ENCODE data around the gene WIF1. TPM values are rescaled to one million over a fixed set of nuclear protein-coding genes. Genes with fewer than 3 reads are reported as not detected.

WIF1 gene
- total and polyA plus RNA-seq, 2 of the 4 experiments (the other 2 are of a cell fraction) = not detected

DNA sequence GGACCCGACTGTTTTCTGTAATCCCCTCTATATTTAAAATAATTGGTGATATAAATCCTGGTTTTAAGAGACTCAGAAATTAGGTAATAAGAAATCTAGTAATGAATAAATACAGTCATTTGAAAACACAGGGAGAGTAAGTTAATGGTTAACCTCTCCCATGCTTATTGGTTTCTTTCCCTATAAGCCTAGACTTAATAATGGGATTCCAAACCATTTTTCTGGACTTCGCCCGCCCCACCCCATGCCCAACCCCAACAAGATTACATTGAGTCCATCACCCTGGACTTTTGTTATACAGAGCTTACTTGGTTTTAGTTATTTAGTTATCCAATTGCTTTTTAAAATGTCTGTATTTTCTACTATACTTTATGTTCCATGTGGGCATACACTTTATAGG, 98.7 kb downstream of the WIF1 start:
- Histone ChIP-seq H4K5ac (ENCODE audit: low read depth, low read length) (no peak overlapping the region), H3K18ac (ENCODE audit: low read depth, low read length) (no peak overlapping the region), H4K8ac (ENCODE audit: low read depth in 2 of 2, low read length in 2 of 2) (no peak overlapping the region), H3K79me1 (ENCODE audit: low read depth in 1 of 2, low read length in 2 of 2) (no peaks in the 10 kb centered on the region), H2AK5ac (ENCODE audit: low read depth, low read length) (no peak overlapping the region), H3K56ac (ENCODE audit: extremely low read depth, insufficient read depth, low read length) (no peak overlapping the region), H3K4me2 (ENCODE audit: low read depth, low read length) (no peak overlapping the region), H2BK20ac (ENCODE audit: low read depth, low read length) (no peak overlapping the region), H3K9me3 (ENCODE audit: control insufficient read depth, insufficient read depth, low read length) (no peaks in the 10 kb centered on the region), H3K4me3 (ENCODE audit: insufficient read depth, low read depth, low read length) (no peak overlapping the region), H3K36me3 (ENCODE audit: control insufficient read depth, insufficient read depth, low read length) (no peaks in the 10 kb centered on the region), H3K27ac (ENCODE audit: insufficient read depth, low read length) (no peak overlapping the region), H2AFZ (replicated peaks; ENCODE audit: low read length, poor library complexity) (no peak overlapping the region), H3K4ac (ENCODE audit: low read depth, low read length) (no peak overlapping the region), H2BK5ac (ENCODE audit: low read depth, low read length, poor library complexity, severe bottlenecking) (no peak overlapping the region), H4K91ac (ENCODE audit: insufficient read depth, low read depth, low read length) (no peak overlapping the region), H3K9ac (ENCODE audit: low read depth, low read length) (no peak overlapping the region), H2AK9ac (replicated peaks; ENCODE audit: low read depth, low read length, poor library complexity) (no peak overlapping the region), H4K20me1 (ENCODE audit: insufficient read depth, low read length) (no peaks in the 10 kb centered on the region), H3K23ac (ENCODE audit: low read depth, low read length) (no peak overlapping the region), H2BK120ac (ENCODE audit: low read depth, low read length) (no peak overlapping the region), H3K4me1 (ENCODE audit: control insufficient read depth, insufficient read depth, low read length) (no peaks in the 10 kb centered on the region), H2BK15ac (ENCODE audit: low read depth, low read length) (no peak overlapping the region), H3K9me1 (ENCODE audit: insufficient read depth, low read length) (no peaks in the 10 kb centered on the region), H3K27me3 (ENCODE audit: control insufficient read depth, insufficient read depth, low read length) (peaks cover 3% of the 10 kb centered on the region), H3K14ac (replicated peaks; ENCODE audit: low read depth, low read length) (no peak overlapping the region)
- in situ Hi-C loops (cut with MboI; ENCODE audit: low sequenced_read_pairs) (no loop called here), intact Hi-C loops (cut with micrococcal nuclease) (no loop called here), dilution Hi-C loops (cut with HindIII; ENCODE audit: low sequenced_read_pairs, unreplicated experiment) (no loop called here)
- ChIA-PET POLR2A (ENCODE audit: unreplicated experiment) (no interaction called here), CTCF (no interaction called here)
- no CpG with 5 or more reads among the region's 3 CpGs for WGBS, 2 experiments (ENCODE audit: extremely low coverage in 2 of 2, insufficient read length in 1 of 2)
- BruUV-seq (replicated peaks) = no TSS peak
- TF ChIP-seq FOS (IDR thresholded peaks at IDR 0.05; ENCODE audit: low read depth, low read length) = no peak
- no peak for TF ChIP-seq POLR2A (IDR thresholded peaks at IDR 0.05; ENCODE audit: low read depth, low read length)
- TF ChIP-seq, protein P1, sequence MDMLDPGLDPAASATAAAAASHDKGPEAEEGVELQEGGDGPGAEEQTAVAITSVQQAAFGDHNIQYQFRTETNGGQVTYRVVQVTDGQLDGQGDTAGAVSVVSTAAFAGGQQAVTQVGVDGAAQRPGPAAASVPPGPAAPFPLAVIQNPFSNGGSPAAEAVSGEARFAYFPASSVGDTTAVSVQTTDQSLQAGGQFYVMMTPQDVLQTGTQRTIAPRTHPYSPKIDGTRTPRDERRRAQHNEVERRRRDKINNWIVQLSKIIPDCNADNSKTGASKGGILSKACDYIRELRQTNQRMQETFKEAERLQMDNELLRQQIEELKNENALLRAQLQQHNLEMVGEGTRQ (IDR thresholded peaks at IDR 0.05; ENCODE audit: low read depth, low read length) = no peak
- TF ChIP-seq RCOR1 (IDR thresholded peaks at IDR 0.05; ENCODE audit: insufficient replicate concordance, low read length) = no peak
- TF ChIP-seq RAD21 (IDR thresholded peaks at IDR 0.05; ENCODE audit: low read length) = no peak
- no peak for TF ChIP-seq SMC3 (IDR thresholded peaks at IDR 0.05; ENCODE audit: low read depth, low read length)
- no peak for TF ChIP-seq RFX5 (IDR thresholded peaks at IDR 0.05; ENCODE audit: low read depth, low read length)
- TF ChIP-seq, protein P2, sequence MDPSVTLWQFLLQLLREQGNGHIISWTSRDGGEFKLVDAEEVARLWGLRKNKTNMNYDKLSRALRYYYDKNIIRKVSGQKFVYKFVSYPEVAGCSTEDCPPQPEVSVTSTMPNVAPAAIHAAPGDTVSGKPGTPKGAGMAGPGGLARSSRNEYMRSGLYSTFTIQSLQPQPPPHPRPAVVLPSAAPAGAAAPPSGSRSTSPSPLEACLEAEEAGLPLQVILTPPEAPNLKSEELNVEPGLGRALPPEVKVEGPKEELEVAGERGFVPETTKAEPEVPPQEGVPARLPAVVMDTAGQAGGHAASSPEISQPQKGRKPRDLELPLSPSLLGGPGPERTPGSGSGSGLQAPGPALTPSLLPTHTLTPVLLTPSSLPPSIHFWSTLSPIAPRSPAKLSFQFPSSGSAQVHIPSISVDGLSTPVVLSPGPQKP (IDR thresholded peaks at IDR 0.05; ENCODE audit: borderline replicate concordance, low read depth, low read length) = no peak
- TF ChIP-seq MXI1 (IDR thresholded peaks at IDR 0.05; ENCODE audit: borderline replicate concordance, low read depth, low read length) = no peak
- TF ChIP-seq CEBPB (IDR thresholded peaks at IDR 0.05; ENCODE audit: low read depth, low read length) = no peak
- DNase-seq (no peak), ATAC-seq (ENCODE audit: low read depth) (no peak)

Measured in IMR-90 (cell line).